Raji (cell line): ENCODE results near the gene SMAD6.

Source experiments
- POLR2A ChIP-seq: IDR thresholded peaks from 2 replicates; pipeline ENCODE4 v1.6.1; 2011; ENCODE audit warnings: low read depth, low read length, control low read depth; ENCODE audit not compliant: insufficient read depth

The SMAD6 gene

DNA sequence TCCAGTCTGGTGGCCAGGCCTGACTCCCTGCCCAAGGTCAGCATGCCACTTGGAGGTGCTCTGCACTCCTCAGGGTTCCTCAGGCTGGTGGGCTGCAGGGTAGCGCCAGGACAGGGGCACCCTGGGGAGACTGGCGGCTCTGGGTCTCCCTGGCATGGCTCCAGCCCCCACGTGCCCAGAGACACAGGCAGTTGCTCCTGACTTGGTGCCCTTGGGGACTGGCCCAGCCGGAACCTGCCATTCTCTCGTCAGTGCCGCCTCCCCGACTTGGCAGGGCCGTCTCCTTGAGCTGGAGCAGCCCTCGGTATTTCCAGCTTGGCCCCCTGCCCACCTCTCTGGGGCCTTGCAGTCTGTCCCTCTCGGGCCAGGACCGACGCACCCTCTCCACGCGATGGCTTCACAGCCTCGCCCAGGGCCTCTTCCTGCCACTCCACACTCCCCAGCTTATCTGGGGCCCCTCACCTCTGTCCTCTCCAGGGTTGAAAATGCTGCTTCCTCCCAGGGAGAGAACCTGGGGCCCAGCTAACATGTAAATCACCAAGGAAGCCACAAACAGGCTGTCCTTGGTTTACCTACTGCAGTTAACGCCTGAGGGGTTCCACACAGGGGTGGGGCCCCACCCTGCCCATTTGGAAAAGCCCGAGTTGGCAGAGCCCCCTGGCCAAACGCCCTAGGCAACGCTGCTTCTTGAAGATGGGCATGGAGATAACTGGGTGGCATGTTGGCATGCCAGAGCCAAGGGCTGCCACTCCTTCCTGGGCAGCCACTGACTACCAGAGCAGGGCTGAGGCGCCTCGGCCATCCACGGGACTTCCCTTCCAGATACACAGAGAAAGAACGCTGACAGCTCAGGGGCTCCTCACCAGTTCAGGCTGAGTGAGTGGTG lies 61.4 kb downstream of the SMAD6 start:
- no peak for TF ChIP-seq POLR2A

- TF ChIP-seq POLR2A, result no peak
These were observed 62.2 kb downstream of the SMAD6 start for GRCh38 chr15:66764072-66764786.

- TF ChIP-seq POLR2A, result no peak
These were observed 63.6 kb downstream of the SMAD6 start for GRCh38 chr15:66765478-66766281.

DNA sequence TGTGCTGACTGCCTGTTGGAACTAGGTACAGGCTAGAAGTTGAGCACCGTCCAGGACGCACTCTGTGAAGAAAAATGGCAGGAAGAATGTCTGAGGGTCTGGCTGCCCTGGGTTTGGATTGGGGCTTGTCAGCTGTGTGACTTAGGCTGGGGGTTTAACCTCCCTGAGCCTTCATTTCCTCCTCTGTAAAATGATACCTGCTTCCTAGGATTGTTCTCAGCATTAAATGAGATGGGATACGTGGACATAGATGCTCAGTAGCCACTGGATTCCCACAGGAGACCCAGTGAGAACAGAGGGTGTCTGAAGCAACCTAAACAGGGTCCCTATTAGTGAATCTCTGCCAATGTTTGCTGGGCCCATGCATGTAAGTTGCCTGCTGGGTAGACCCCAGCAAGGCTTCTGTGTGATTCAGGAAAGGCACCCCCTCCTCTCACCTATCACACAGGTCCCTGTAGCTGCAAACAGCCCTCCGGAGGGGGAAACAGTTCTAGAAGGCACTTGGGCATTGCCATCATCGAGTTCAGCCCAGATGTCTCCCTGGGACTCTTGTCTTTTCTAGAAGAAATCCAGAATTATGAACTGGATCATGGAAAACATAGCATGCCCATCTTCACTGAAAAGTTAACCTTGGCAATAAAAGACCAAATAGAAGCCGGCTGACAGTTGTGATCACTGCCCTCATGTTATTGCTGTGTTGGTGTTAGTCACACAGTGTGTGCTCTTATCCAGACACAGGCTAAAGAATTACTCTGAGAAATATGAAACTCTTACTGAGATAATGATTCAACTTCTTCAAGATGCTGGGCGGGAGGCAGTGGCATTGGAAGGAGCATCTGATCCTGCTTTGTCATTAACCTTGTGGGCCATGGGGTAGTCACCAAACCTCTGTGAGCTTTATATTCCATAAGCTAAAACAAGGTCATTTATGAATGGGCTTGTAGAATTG lies 64.5 kb downstream of the SMAD6 start:
- TF ChIP-seq POLR2A, result no peak

DNA sequence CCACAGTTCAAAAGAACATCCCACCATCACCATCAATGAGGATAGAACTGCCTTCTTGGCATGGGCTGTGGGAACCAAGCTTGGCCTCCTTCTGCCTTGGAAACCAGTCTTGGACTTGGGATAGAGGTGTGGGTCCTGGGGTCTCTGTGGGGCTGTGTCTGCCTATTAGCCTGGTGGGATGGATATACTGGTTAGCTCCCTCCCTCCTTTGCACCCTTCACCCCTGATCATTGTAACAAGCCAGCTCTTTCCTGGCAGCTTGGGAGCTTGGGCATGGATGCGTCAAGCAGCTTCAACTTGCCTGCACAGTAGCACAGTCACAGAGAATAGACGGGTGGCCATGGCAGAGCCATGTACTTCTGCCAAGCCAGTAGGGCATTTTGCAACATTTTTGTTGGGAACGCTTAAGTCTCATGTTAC lies 65.2 kb downstream of the SMAD6 start:
- TF ChIP-seq POLR2A, result no peak

GRCh38 chr15:66768987-66769386 lies 67.0 kb downstream of the SMAD6 start:
- TF ChIP-seq POLR2A, result no peak

- TF ChIP-seq POLR2A, result no peak
These were observed 68.7 kb downstream of the SMAD6 start for GRCh38 chr15:66770518-66771350.

DNA sequence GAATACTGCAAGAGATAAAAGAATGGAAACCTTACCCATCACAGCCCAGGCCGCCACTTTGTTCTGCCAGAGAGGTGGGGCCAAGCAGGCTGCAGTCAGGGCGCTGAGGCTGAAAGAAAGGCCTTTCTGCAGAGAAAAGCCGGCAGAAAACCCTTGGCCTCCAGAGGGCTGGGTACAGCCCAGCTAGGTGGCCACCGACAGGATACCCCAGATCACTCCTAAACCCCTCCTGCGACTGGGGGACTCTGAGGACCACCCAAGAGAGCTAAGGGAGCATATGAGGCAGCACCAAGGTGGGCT lies 69.3 kb downstream of the SMAD6 start:
- TF ChIP-seq POLR2A, result no peak

GRCh38 chr15:66772604-66773128 lies 70.6 kb downstream of the SMAD6 start:
- TF ChIP-seq POLR2A, result no peak

DNA sequence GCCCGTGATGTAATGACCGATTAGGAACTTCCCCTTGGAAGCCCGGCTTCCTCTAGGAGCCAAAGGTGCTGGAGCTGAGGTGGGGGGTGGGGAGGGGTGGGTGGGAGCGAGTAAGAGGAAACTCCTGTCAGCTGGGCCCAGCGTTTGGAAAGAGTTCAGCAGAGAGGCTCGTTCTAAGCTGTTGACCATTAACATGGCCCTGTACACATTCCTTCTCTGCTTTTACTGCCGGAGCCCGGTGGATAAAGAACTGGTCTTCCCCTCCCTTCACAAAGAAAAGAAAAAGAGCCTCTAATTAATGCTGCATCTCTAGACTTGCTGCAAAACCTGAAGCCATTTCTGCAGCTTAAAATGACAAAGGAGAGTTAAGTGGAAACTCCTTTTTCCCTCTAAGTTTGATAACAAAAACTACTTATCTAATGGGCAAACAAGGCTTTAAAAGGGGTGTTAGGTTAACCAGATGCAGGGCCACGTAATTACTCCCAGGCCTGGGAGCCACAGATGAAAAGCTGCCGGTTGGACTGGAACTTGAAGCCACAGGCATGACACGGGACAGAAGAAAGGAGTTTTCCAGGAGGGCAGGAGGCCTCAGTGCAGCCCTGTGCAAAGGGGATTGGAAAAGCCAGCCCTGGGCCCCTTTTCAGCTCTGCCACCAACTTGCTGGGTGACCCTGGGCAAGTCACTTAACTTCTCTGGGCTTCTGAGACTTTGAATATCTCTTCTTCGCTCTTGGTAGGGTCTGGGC lies 71.3 kb downstream of the SMAD6 start:
- TF ChIP-seq POLR2A, result no peak

GRCh38 chr15:66774001-66774814 lies 72.2 kb downstream of the SMAD6 start:
- TF ChIP-seq POLR2A, result no peak
